Measurements from ENCODE around the gene RUFY1. TPM values are rescaled to one million over a fixed set of nuclear protein-coding genes. Genes with fewer than 3 reads are reported as not detected.
"Not testable (repeated sequence)": the region's sequence is repeated elsewhere in the genome, so short reads cannot be mapped to it uniquely, and the experiment has no call there.

Gene RUFY1
- total RNA-seq, 1 donor from 2014 or later = 56.7 TPM

DNA sequence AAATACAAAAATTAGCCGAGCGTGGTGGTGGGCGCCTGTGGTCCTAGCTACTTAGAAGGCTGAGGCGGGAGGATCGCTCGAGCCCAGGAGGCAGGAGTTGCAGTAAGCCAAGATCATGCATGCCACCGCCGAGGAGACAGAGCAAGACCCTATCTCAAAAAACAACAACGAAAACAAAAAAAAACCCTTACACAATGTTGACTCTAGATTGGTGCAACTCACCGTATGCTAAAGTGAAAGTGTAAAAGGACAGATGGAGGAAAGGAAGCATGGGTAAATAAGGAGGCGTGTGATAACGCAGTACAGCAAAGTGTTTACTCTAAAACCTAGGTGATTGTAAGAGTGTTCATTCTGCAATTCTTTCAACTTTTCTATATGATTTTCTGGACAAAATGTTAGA, 15.9 kb upstream of the RUFY1 start:
- no peak for ATAC-seq
- Histone ChIP-seq H3K4me3 (no peak overlapping the region), H3K9me3 (no peaks in the 10 kb centered on the region)

DNA sequence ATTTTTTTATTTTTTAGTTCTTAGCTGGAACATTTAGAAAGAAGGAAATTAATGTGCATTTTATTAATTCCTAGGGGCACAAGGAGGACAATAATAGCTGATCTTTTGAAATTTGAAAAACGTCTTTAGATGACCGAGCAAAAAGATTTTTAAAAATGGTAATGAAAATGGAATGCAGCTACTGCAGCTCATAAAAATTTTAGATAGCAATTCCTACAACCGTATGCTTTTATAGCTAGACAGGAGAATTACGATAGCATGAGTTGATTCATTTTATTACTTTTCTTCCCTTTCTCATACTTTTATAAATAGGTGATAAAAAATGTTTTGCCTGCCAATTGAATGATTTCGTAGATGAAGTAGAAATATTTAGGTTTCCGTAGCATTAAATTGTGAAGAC, 13.7 kb upstream of the RUFY1 start:
- no peak for ATAC-seq
- TF ChIP-seq, protein P1, sequence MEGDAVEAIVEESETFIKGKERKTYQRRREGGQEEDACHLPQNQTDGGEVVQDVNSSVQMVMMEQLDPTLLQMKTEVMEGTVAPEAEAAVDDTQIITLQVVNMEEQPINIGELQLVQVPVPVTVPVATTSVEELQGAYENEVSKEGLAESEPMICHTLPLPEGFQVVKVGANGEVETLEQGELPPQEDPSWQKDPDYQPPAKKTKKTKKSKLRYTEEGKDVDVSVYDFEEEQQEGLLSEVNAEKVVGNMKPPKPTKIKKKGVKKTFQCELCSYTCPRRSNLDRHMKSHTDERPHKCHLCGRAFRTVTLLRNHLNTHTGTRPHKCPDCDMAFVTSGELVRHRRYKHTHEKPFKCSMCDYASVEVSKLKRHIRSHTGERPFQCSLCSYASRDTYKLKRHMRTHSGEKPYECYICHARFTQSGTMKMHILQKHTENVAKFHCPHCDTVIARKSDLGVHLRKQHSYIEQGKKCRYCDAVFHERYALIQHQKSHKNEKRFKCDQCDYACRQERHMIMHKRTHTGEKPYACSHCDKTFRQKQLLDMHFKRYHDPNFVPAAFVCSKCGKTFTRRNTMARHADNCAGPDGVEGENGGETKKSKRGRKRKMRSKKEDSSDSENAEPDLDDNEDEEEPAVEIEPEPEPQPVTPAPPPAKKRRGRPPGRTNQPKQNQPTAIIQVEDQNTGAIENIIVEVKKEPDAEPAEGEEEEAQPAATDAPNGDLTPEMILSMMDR (IDR thresholded peaks at IDR 0.05) = no peak
- intact Hi-C loops (cut with DNase I) = no loop called here
- Histone ChIP-seq H3K4me1 (no peaks in the 10 kb centered on the region), H3K36me3 (no peaks in the 10 kb centered on the region), H3K27ac (no peak overlapping the region), H3K9me3 (no peaks in the 10 kb centered on the region), H3K27me3 (no peaks in the 10 kb centered on the region), H3K4me3 (no peak overlapping the region)
- DNase-seq = no peak

More for the DNA sequence above, 15.9 kb upstream of the RUFY1 start:
- Histone ChIP-seq H3K36me3 (no peaks in the 10 kb centered on the region), H3K4me1 (peaks cover 9% of the 10 kb centered on the region), H3K27ac (no peak overlapping the region), H3K27me3 (no peaks in the 10 kb centered on the region)
- no peak for DNase-seq
- TF ChIP-seq, protein P1 (IDR thresholded peaks at IDR 0.05) = no peak
- intact Hi-C loops (cut with DNase I) = no loop called here

DNA sequence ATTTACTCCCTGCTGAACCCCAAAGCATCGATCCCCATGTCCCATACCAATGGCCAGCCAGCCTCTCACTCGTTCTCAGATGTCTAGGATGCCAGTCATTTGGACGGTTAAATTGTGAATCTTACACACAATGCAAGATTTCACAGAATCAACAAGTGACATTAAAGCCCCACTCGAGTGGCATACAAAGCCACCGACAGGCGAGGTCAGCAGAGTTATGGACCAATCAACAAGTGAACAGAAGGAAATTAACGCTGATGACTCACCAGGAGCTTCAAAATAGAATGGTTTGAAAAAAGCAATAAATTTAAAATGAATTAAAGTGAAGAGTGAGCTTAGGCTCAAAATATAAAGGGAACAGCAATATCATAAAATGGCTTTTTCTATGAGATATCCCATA, 8.2 kb upstream of the RUFY1 start:
- TF ChIP-seq, protein P1 (IDR thresholded peaks at IDR 0.05) = no peak
- no peak overlapping the region for H3K27ac ChIP-seq
- ATAC-seq = no peak
- no peaks in the 10 kb centered on the region for H3K27me3 ChIP-seq
- intact Hi-C loops (cut with DNase I) = no loop called here
- H3K4me1 ChIP-seq = no peaks in the 10 kb centered on the region
- H3K9me3 ChIP-seq = no peaks in the 10 kb centered on the region
- no peaks in the 10 kb centered on the region for H3K36me3 ChIP-seq
- DNase-seq = no peak
- no peak overlapping the region for H3K4me3 ChIP-seq

DNA sequence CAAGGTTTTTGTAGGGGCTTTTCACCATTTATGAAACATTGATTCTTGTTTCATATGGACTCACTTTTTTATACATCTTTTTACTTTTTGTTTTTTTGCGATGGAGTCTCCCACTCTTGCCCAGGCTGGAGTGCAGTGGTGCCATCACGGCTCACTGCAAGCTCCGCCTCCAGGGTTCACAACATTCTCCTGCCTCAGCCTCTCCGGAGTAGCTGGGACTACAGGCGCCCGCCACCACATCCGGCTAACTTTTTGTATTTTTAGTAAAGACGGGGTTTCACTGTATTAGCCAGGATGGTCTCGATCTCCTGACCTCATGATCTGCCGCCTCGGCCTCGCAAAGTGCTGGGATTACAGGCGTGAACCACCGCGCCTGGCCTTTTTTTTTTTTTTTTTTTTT, 7.1 kb upstream of the RUFY1 start:
- H3K4me3 ChIP-seq; H3K4me1 ChIP-seq; DNase-seq; H3K27me3 ChIP-seq; intact Hi-C loops (cut with DNase I); H3K36me3 ChIP-seq; ATAC-seq; H3K9me3 ChIP-seq; H3K27ac ChIP-seq: not testable (repeated sequence)

DNA sequence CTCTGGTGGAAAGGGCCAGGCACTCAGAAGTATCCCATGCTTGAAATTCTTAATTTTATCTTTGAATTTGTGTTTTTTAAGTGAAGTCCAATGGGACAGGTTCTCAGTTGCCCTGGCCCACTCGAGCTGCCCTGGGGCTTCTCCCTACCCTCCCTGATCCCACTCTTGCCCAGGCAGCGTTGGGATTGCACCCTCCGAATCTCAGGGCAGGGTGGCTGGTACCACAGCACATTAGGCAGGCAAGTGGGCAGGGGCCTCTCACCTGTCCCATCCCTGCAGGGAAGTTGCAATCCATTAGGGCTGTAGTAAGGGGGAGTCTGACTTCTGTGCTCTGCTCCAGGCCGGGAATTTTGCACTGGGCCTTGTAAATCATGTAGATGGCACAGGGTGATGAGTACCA, 2.7 kb downstream of the RUFY1 start:
- ATAC-seq (no peak), DNase-seq (no peak)
- no peaks in the 10 kb centered on the region for H3K36me3 ChIP-seq
- intact Hi-C loops (cut with DNase I) = no loop called here
- H3K4me3 ChIP-seq = no peak overlapping the region
- H3K9me3 ChIP-seq = no peaks in the 10 kb centered on the region
- H3K27me3 ChIP-seq = no peaks in the 10 kb centered on the region
- peaks cover 10% of the 10 kb centered on the region for H3K4me1 ChIP-seq
- TF ChIP-seq, protein P1 (IDR thresholded peaks at IDR 0.05) = no peak
- no peak overlapping the region for H3K27ac ChIP-seq

DNA sequence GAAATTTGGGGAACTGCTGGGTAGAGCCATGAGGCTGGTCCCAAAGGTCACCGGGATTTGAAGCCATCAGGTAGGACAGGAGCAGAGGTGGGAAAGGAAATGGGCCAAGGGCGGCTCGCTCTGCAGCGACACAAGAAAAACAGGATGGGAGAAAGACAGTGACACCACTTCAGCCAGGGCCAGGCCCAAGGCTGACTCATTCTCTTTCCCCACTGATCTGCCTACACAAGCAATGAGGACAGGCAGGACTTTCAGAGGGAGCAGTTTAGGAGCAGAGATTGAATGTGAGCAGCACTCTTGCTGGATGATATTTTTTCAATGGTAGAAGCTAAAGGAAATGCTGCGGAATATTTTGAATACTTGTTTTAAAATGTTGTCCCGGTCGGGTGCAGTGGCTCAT, 3.5 kb downstream of the RUFY1 start:
- peak; percentile 5 for ATAC-seq

More for the DNA sequence above, 3.5 kb downstream of the RUFY1 start:
- TF ChIP-seq, protein P1 (IDR thresholded peaks at IDR 0.05) = no peak
- no peak overlapping the region for H3K4me3 ChIP-seq
- no peaks in the 10 kb centered on the region for H3K27me3 ChIP-seq
- no peaks in the 10 kb centered on the region for H3K36me3 ChIP-seq
- DNase-seq = no peak
- peaks cover 18% of the 10 kb centered on the region for H3K4me1 ChIP-seq
- intact Hi-C loops (cut with DNase I) = no loop called here
- no peak overlapping the region for H3K27ac ChIP-seq
- no peaks in the 10 kb centered on the region for H3K9me3 ChIP-seq
